Islet of Langerhans (tissue), 1 donor: ENCODE measurements around the gene WDR41.

Experiments used
- FAIRE-seq: peaks from one replicate; lab custom pipeline; 2011; peaks lifted over from hg19 to GRCh38; lab: Jason Lieb, UNC

The WDR41 gene

DNA sequence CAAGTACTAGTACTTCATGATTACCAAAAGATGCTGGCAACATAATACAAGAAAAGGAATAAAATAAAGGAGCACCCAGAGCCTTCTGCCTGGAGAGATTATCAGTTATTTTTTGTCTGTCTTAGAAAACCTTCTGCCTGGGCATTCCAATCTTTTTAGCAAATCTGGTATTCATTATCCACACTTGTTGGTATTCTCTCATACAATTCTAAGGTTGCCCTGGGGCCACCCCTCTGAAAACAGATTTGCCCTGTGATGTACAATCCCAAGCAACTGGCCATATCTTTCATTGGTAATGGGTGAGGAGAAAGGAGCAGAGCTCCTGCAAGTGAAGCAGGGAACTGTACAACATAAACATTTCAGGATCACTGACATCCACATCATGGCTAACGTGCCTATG is 47.8 kb downstream of the WDR41 start:
- FAIRE-seq: no peak

DNA sequence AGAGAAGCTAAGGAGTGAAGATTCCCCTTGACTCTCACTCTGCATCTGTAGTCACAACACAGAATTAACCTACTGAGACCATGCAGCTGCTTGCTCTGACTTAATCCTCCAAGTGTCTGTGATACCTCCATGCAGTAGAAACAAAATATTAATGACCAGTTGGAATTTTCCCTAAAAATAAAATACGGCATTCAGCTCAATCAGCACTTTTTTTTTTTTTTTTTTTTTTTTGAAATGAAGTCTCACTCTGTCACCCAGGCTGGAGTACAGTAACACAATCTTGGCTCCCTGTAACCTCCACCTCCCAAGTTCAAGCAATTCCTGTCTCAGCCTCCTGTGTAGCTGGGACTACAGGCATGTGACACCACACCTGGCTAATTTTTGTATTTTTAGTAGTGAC is 48.4 kb downstream of the WDR41 start:
- FAIRE-seq: no peak

DNA sequence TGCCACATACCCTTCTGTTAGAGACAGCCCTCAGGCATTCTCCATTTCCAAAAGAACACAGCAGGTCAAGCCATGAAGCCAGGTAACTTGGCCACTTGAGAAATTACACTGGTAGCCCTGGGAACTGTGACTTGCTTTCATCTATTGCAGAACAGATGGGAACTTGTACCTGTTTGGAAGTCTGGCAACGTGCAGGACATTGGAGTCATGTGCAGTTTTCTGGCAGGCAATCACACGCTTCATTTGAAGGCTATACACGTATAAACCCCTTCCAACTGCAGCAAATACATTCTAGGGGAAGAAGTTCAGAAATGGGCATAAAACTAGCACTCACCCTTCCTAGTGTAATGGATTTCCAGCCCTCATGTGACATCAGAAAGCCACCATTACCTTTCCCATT is 54.0 kb downstream of the WDR41 start:
- FAIRE-seq: no peak

DNA sequence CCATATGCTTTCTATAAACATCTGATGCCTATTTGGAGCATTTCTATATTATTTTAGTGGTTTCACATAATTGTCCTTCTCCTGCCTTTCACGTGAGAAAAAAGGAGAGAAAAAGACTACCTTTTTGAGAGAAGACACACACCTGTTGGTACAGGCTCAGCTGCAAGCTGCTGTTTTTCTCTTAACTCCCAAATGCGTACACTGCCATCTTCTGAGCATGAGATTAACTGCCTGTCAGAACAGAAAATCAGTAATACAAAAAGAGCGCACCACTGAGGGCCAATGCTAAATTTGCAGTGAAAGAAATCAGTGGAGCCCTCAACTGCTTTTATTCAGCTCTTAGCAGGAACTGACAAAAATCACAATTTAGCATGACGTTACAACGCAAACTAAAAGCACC is 54.9 kb downstream of the WDR41 start:
- FAIRE-seq: peak; percentile 24

DNA sequence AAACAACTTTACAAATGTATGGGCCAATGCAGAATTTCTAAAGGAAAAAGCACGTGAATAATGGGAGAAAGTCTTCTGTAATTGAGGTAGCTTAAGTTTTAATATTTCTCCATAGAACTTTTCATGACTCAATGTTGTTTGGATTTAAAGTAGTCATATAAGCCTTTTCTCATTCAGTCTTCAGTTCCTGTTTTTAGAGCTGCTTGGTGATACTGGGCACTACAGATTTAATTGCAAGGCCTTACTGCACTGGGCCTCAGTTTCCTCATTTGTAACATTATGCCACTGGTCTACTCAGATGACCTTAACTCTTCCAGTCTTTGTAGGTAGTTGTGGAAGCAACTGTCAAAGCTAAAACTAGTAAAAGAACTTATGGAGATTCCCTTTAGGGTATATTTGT is 60.4 kb downstream of the WDR41 start:
- FAIRE-seq: no peak

DNA sequence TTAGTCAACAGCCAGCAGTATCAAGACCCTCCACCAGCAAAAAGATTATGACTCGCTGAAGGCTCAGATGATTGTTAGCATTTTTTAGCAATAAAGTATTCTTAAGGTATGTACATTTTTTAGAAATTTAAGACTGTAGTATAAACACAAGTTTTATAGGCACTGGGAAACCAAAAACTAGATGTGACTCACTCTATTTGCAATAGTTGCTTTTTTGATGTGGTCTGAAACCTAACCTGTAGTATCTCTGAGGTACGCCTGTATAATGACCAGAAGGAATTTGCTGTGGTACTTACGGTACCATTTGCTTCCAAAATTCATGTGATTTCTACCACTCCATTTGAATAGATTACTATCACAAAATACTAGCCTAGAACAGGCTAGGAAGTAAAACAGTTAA is 60.8 kb downstream of the WDR41 start:
- no peak for FAIRE-seq

DNA sequence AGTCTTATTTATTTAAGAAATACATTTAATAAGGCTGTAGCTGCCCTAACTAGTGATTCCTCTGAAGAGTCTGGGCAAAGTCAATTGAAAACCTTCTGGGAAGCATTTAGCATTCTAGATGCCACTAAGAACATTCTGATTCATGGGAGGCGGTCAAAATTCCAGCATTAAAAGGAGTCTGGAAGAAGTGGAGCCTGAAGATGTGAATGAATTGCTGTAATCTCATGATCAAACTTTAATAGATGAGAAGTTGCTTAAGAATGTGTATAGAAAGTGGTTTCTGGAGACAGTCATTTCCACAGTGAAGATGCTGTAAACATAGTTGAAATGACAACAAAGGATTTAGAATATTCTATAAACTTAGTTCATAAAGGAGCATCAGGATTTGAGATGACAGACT is 61.4 kb downstream of the WDR41 start:
- FAIRE-seq: no peak

DNA sequence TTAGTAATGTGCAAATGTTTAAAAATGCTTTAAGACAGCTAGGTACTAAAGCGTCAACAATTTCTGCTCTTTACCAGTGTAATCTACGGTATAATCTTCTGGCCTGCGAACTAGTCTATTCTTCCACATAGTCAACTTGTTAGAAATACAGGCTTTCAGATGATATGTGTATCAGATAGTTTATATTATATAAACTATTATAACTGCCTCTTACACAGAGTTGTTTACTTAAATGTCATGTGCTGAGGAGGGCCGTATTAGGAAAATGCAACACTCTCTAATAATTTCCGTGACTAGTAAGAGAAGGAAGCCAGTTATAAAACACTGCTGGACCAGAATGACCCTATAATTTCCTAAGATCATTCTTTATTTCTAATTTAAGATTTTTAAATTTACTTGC is 63.6 kb downstream of the WDR41 start:
- FAIRE-seq: no peak

DNA sequence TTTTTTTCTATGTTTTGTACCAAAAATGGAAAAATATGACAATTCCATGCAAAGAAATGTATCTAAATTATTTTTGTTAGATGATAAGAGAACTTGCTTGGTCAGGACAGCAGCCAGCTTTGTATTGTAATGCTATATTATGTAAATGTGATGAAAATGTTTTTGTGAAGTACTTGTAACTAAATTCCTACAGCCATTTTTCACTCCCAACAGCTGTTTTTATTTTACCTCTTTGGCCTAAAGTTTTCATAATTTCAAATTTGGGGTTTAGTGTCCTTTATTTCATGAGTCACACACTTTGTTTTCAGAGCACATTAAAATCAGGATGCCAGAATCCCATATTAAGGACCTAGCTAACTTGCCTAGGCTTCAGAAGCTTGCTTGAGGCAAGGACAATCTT is 64.1 kb downstream of the WDR41 start:
- FAIRE-seq: no peak

DNA sequence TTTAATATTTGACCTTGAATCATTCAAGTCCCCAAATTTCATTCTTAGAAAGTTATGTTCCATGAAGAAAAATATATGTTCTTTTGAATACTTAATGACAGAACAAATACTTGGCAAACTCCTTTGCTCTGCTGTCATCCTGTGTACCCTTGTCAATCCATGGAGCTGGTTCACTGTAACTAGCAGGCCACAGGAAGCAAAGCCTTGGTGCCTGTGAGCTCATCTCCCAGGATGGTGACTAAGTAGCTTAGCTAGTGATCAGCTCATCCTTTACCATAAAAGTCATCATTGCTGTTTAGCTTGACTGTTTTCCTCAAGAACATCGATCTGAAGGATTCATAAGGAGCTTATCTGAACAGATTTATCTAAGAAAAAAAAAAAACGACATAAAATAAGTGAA is 65.4 kb downstream of the WDR41 start:
- no peak for FAIRE-seq

DNA sequence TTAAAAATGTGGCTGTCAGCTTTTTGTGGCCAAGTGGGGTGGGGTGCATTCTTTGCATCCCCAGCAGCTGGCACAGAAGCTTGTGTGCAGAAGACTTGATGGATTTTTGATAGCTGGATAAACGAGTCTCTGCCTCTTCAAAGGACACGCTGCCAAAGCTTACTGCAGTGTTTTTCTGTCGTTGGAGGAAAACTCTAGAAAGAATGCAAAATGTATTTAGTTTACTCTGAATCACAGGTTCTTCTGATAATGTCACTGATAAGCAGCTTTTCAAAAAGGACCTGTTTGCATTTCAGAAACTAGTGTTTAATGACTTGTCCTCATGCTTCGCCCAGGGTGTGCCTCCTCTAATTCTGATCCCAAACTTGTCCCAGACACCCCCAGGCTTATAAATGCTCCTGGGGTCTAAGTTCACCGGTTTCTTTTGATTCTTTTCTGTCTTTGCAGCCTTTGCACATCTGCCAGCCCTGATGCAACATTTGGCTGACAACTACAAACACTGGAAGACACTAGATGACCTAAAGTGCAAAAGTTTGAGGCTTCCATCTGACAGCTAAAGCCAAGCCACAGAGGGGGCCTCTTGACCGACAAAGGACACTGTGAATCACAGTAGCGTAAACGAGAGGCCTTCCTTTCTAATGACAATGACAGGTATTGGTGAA is 66.0 kb downstream of the WDR41 start:
- peak; percentile 13 for FAIRE-seq

DNA sequence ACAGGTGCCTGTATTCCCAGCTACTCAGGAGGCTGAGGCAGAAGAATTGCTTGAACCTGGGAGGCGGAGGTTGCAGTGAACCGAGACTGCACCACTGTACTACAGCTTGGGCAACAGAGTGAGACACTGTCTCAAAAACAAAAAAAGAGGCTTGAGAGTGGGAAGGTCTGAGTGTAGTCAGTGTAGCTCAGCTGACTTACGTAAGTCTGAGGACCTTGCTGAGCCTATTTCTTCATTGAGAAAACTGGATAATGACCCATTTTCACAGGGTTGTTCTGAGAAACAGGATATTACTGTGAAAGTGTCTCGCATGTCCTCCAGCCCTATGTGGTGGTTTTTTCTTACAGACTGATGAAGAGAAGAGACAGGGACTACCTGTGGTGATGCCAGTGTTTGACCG is 66.7 kb downstream of the WDR41 start:
- no peak for FAIRE-seq

DNA sequence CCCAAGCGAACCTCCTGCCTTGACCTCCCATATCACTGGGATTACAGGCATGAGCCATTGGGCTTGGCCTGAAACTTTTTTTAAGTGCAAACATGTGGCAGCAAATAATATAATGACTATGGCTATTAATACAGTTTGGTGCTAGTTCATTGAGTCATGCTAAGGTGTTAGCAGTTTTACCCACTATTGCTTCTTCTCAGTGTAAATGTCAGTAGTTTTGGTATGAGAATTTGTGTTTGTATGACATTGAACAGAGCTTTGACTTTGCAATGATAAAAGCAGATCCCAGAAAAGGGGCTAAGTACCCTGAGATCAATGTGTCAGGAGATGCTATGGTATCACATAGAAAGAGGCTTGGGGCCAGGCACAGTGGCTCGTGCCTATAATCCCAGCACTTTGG is 67.2 kb downstream of the WDR41 start:
- FAIRE-seq: no peak

DNA sequence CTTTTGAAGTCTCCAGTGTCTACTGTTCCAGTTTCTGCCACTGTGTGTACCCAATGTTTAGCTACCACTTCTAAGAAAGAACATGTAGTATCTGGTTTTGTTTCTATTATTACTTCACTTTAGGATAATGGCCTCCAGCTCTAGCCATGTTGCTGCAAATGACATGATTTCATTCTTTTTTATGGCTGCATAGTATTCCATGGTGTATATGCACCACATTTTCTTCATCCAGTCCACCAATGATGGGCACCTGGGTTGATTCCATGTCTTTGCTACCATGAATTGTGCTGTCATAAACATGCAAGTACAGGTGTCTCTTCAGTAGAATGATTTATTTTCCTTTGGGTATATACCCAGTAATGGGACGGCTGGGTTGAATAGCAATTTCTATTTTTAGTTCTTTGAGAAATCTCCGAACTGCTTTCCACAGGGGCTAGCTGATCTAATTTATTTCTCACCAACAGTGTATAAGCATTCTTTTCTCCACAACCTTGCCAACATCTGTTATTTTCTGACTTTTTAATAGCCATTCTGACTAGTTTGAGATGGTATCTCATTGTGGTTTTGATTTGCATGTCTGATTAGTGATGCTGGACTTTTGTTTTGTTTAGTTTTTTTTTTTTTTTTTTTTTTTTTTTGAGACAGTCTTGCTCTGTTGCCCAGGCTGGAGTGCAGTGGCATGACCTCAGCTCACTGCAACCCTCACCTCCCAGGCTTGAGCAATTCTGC is 68.9 kb downstream of the WDR41 start:
- FAIRE-seq: no peak

DNA sequence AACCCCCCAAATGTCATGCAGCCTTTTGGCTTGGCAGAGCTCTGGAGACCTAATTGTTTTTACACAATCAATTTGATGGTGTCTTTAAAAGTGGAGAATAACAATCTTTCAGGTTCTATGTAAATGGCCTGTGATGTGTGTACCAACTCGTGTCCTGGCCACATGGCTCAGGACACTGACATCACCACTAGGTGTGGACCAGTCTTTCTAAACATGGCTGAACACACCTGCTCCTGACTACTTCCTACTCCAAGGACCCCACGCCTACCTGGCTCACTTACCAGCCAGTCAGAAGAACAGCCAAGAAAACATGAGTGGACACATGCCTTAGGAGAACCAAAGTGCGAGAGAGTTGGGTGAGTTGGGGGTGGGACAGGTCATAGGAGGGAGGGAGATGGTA is 71.2 kb downstream of the WDR41 start:
- FAIRE-seq: no peak

DNA sequence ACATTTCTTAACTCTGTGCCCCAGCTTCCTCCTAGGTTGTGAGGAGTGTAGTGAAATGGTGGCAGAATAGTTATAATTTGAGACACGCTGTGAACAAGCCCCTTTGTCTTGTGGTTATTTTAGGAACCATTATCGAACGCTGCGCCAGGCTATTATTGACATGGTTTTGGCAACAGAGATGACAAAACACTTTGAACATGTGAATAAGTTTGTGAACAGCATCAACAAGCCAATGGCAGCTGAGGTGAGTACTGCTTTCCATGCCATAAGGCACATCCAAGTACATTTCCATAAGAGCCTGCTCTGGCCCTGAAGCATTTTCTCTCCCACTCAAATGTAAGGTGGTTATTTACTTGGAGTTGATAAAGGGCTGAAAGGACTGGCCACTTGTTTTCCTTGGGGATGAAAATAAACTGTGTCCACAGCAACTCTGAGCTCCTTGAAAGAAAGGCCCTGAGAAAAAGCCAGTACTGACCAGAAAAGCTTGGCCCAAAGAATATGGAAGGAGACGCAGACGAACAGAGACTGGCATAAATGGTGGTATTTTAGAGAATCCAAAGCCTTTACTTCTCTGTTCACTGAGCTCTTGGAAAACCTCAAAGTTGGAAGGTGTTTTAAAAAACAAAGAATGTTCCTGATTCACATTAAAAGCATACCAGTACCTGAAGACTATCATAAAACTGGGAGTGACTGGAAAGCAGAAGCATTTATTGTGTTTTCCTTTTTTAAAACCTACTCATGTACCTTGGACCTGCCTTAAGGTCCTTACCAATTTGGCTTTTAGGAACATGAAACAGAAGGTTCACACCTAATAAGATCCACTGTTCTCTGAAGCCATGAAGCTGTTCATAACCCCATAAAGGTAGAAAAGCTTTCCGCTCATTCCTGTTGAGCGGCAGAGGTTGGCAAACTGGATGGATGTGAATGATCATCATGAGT is 72.2 kb downstream of the WDR41 start:
- FAIRE-seq: no peak

DNA sequence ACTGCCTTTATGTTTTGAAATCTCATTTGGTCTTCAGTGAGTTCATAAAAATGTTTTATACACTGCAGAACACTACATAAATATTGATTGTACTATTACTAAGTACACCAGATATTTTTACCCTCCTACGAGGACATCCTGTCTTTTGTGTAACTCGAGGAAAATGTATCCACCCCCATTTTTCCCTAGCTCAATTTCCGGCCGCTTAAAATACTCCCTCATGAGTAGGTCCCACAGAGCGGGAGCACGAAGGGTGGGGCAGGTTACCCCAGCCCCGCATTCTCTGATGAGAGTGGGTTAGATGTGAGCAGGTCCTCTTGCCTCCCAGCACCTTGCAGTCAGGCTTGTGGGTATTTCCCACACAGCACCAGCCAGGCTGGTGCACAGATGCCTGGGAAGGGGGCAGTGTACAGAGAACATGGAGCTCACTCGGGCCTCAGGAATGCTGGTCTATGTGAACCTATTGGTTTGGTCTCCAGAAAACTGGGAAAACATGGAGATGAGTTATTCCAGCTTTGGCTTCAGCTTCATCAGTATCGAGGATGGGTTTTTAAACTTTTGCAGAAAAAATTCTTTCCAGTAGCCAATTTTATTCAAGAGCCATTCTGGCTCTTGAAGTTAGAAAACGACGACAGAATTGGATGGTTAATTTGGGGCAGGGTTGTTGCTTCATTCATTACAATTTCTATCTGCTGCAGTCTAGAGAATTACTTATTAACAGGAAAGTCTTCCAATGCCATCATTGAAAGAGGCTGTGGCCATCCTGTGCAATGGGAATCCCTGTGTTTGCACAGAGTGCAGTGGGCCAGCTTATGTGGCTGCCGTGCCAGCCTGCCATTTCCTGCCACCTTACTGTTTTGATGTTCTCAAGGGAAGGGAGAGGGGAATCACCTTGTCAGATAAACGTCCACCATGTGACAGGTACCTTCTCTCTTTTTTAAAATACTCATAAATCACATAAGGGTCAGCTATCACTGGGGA is 73.2 kb downstream of the WDR41 start:
- FAIRE-seq: no peak

DNA sequence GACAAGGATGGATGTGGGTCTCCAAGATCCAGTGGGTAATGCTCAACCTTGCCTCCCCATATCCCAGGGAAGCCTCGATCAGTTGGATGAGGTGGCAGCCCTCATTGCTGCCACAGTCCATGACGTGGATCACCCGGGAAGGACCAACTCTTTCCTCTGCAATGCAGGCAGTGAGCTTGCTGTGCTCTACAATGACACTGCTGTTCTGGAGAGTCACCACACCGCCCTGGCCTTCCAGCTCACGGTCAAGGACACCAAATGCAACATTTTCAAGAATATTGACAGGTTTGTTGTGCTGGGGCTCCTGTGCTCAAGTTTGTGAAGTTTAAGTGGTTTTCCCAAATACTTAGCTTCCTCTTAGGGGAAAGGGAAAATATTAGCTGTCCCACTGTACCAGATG is 74.0 kb downstream of the WDR41 start:
- FAIRE-seq: no peak

DNA sequence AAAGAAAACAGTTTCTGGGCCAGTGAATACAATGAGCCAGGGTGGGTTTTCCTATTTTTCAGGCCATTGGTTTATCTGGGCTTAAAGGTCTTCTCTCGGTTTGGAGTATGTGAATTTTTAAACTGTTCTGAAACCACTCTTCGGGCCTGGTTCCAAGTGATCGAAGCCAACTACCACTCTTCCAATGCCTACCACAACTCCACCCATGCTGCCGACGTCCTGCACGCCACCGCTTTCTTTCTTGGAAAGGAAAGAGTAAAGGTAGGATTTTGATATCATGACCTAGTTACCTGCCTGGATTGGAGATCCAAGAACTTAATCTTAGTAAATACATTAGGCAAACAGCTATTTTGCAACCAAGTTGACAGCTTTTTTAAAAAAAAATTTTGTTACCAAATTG is 79.1 kb downstream of the WDR41 start:
- FAIRE-seq: no peak

DNA sequence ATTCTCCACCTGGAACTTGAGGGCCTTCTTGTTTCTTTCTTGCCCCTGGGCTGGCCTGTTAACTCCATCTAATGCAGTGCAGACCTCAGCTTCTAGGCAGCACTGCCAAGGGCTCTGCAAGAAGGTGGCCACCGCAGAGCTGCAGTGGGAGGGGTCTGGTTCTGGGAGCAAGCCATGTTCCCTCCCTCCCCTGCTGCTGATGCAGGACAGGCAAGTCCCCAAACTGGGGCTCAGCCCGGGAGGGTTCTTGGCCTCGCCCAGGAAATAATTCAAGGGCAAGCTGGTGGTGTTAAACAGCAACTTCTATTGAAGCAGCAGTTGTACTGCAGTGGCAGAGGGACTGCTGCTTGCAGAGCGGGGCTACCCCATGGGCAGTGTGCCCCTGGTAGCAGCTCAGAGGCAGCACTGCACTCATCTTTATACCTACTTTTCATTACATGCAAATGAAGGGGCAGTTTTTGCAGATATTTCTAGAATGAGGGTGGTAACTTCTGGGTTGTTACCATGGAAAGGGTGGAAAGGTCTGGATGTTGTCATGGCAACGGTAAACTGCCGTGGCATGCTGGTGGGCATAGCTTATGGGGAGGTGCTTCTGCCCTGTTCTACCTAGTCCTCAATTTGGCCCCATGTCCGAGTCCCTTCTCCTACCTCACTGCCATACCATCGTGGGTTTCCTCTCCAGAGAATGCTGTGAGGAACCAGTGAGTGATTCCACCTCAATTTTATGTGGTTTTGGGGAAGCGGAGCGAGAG is 82.1 kb downstream of the WDR41 start:
- no peak for FAIRE-seq

DNA sequence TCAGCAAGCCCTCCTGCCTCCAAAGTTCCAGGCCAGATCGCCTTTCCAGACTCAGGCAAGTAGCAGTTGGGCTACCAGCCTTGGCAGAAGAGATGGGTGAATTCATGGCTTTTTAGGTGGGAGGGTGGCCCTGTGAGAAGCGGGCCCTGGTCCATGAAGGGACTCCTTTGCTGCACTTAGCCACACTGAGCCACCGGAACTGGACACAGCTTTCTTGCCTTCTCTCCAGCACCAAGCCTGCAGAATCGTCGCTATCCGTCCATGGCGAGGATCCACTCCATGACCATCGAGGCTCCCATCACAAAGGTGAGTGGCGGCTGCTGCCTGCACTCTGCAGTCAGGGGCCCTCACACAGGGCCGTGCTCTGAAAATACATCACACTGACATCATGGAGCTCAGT is 85.0 kb downstream of the WDR41 start:
- FAIRE-seq: no peak
